ENCODE measurements around the gene MFRP. TPM values are rescaled to one million over a fixed set of nuclear protein-coding genes. Genes with fewer than 3 reads are reported as not detected.

MFRP gene
- total RNA-seq, 2 experiments from 2014 or later = not detected

DNA sequence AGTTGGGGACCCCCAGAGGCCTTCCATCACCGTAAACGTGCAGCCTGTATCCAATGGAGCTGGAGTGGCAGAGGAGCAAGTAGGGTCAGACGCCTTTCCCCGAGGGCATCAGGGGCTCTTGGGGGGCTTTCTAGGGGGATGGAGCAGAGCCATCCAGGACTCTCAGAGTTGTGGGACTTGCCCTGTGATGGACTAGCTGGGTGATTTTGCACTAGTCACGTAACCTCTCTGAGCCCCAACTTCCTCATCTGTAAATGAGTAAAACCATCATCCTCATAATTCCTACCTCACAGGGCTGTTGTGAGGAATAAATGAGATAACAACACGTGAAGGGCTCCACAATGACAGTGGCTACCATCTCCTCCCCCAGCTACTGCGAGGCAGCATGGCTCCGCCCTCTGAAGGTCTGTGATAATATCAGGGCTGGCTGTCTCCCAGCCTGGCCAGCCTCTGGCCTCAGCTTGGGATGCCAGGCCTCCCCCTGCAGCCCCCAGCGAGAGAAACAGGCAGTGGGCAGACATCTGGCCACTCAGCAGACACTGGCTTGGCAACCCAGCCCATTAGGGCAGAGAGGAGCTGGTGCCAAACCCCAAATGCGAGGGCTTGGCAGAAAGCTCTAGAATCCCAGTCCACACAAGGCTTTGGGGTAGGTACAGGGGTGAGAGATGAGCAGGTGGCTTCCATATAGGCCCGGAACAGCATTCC lies 28.3 kb upstream of the MFRP start:
- Mint-ChIP-seq H3K4me3 (no peak overlapping the region), H3K27me3 (peaks cover 20% of the 10 kb centered on the region), H3K4me1 (ENCODE audit: low read depth) (no peaks in the 10 kb centered on the region), H3K27ac (no peak overlapping the region), H3K36me3 (ENCODE audit: low read depth) (no peaks in the 10 kb centered on the region), H3K9me3 (no peaks in the 10 kb centered on the region)
- H3K4me1 ChIP-seq (ENCODE audit: insufficient read depth, low read length) = peaks cover 18% of the 10 kb centered on the region
- H3K4me3 ChIP-seq (ENCODE audit: low read length) = no peak overlapping the region
- TF ChIP-seq, protein P1, sequence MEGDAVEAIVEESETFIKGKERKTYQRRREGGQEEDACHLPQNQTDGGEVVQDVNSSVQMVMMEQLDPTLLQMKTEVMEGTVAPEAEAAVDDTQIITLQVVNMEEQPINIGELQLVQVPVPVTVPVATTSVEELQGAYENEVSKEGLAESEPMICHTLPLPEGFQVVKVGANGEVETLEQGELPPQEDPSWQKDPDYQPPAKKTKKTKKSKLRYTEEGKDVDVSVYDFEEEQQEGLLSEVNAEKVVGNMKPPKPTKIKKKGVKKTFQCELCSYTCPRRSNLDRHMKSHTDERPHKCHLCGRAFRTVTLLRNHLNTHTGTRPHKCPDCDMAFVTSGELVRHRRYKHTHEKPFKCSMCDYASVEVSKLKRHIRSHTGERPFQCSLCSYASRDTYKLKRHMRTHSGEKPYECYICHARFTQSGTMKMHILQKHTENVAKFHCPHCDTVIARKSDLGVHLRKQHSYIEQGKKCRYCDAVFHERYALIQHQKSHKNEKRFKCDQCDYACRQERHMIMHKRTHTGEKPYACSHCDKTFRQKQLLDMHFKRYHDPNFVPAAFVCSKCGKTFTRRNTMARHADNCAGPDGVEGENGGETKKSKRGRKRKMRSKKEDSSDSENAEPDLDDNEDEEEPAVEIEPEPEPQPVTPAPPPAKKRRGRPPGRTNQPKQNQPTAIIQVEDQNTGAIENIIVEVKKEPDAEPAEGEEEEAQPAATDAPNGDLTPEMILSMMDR (IDR thresholded peaks at IDR 0.05) = no peak
- no peak overlapping the region for H3K27ac ChIP-seq (ENCODE audit: low read depth in 1 of 2, low read length in 2 of 2)
- no peaks in the 10 kb centered on the region for H3K36me3 ChIP-seq (ENCODE audit: insufficient read depth, low read length)
- DNase-seq (no peak), ATAC-seq (ENCODE audit: poor library complexity) (no peak)
- H3K9me3 ChIP-seq (ENCODE audit: control insufficient read depth in 1 of 2, insufficient read depth in 1 of 2, low read length in 2 of 2) = no peaks in the 10 kb centered on the region
- intact Hi-C loops (cut with DNase I, micrococcal nuclease) = no loop called here
- POLR2A ChIA-PET = no interaction called here
- peaks cover 0 to 2% of the 10 kb centered on the region in 2 experiments for H3K27me3 ChIP-seq (ENCODE audit: control insufficient read depth in 1 of 2, insufficient read depth in 2 of 2, low read length in 2 of 2)
- CTCF ChIA-PET = interaction anchor here (0.8 to 7.6 kb wide), 3 partner anchors 10 to 18 kb away, joined by 3 to 66 read pairs (median 6); no protein-coding TSS in a partner anchor

DNA sequence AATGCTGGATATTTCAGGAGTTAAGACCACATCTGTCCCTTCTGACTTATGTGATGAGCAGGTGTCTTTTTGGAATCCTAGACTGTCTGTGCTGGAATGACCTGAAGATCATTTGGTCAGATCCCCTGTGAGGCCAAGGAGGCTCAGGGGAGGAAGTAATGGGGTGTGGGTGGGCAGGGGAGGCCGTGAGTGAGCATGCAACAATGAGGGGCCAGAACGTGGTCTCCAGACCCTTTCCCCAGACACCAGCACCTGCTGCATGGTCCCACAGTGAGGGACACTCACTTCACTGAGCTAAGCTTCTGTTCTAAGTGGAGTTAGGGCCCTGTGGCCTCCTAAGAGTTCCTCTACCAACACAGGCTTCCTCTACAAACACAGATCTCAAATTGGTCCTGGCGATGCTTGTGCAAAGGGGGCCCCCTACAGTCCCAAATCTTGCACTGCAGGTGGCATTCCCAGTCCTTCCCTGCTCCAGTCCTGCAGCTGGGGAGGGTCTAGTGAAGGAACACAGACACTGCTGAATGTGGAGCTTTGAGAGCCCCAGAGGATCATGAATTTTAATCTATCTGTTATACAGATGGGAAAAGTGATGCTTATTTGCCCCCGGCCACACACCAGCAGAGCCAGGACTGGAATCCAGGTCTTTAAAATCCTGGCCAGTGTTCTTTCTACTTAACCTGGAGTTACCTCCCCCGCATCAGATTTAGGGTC lies 27.6 kb upstream of the MFRP start:
- TF ChIP-seq, protein P1 (IDR thresholded peaks at IDR 0.05) = peak; percentile 63
- intact Hi-C loops (cut with DNase I, micrococcal nuclease) = no loop called here
- no peaks in the 10 kb centered on the region for H3K36me3 Mint-ChIP-seq (ENCODE audit: low read depth)

DNA sequence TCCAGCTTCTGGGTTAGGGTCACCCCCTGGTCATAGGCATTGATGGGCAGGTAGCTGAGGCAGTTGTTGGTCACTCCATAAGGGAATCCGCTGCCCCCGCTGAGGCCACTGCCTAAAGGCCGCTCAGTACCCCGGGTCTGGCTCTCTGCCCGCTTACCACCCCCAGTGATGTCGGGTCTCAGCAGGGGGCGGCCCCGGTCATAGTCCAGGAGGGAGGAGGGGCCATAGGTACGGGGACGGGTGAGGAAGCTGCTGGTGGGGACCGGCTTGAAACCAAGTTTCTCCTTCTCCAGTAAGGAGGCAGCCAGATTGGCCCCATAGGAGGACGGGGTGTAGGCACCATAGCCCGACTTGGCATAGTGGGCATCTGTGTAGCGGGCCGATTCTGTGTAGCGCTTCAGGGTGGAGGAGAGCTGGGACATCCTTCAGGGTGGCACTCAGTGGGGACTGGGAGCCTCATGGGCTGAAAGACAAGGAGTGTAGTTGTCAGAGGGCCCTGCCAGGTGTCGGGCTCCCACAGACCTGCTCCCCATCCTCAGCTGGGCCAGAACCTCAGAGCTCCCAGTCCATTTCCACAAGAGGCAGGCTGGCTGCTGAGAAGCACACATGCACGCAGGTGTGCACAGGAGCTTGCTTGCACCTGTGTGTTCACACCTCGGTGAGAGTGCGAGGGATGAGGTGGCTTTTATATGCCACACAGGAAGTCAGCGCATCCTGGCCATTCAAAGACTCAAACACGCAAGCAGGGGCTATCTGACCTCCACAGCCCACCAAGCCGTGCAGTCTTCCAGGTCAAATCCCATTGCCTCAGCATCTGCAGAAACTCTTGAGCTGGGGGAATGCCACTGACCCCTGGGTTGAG lies 26.8 kb upstream of the MFRP start:
- H3K4me1 ChIP-seq (ENCODE audit: insufficient read depth, low read length) = peaks cover 18% of the 10 kb centered on the region
- no peaks in the 10 kb centered on the region for H3K36me3 Mint-ChIP-seq (ENCODE audit: low read depth)
- H3K27ac Mint-ChIP-seq = no peak overlapping the region
- ATAC-seq (ENCODE audit: poor library complexity) (no peak), DNase-seq (peak in 1 of 14 experiments; percentile 32)
- H3K4me3 Mint-ChIP-seq = no peak overlapping the region
- CTCF ChIA-PET = interaction anchor here (0.7 to 7.6 kb wide), 3 partner anchors 9 to 35 kb away, joined by 4 to 66 read pairs (median 5); no protein-coding TSS in a partner anchor
- H3K9me3 Mint-ChIP-seq = no peaks in the 10 kb centered on the region
- H3K9me3 ChIP-seq (ENCODE audit: control insufficient read depth in 1 of 2, insufficient read depth in 1 of 2, low read length in 2 of 2) = no peaks in the 10 kb centered on the region
- H3K27me3 Mint-ChIP-seq = peaks cover 34% of the 10 kb centered on the region
- TF ChIP-seq, protein P1 (IDR thresholded peaks at IDR 0.05) = no peak
- intact Hi-C loops (cut with DNase I, micrococcal nuclease) = no loop called here
- H3K4me1 Mint-ChIP-seq (ENCODE audit: low read depth) = no peaks in the 10 kb centered on the region
- peaks cover 6 to 8% of the 10 kb centered on the region in 2 experiments for H3K27me3 ChIP-seq (ENCODE audit: control insufficient read depth in 1 of 2, insufficient read depth in 2 of 2, low read length in 2 of 2)
- H3K4me3 ChIP-seq (ENCODE audit: low read length) = no peak overlapping the region
- no peak overlapping the region for H3K27ac ChIP-seq (ENCODE audit: low read depth in 1 of 2, low read length in 2 of 2)
- POLR2A ChIA-PET = interaction anchor here (0.9 kb wide), 1 partner anchor 17 kb away, joined by 3 read pairs; no protein-coding TSS in a partner anchor
- H3K36me3 ChIP-seq (ENCODE audit: insufficient read depth, low read length) = no peaks in the 10 kb centered on the region

More for the DNA sequence above, 27.6 kb upstream of the MFRP start:
- CTCF ChIA-PET = interaction anchor here (0.7 to 7.6 kb wide), 4 partner anchors 8 to 36 kb away, joined by 4 to 66 read pairs (median 6); no protein-coding TSS in a partner anchor
- ATAC-seq (ENCODE audit: poor library complexity) (peak; percentile 51), DNase-seq (peak in 8 of 14 experiments; percentile 15 to 66 (median 38))
- H3K4me1 ChIP-seq (ENCODE audit: insufficient read depth, low read length) = peaks cover 18% of the 10 kb centered on the region
- no peaks in the 10 kb centered on the region for H3K9me3 Mint-ChIP-seq
- H3K27ac Mint-ChIP-seq = no peak overlapping the region
- no peak overlapping the region for H3K27ac ChIP-seq (ENCODE audit: low read depth in 1 of 2, low read length in 2 of 2)
- no peaks in the 10 kb centered on the region for H3K36me3 ChIP-seq (ENCODE audit: insufficient read depth, low read length)
- H3K27me3 ChIP-seq (ENCODE audit: control insufficient read depth in 1 of 2, insufficient read depth in 2 of 2, low read length in 2 of 2) = peaks cover 2 to 5% of the 10 kb centered on the region in 2 experiments
- POLR2A ChIA-PET = interaction anchor here (0.9 kb wide), 1 partner anchor 18 kb away, joined by 3 read pairs; no protein-coding TSS in a partner anchor
- no peak overlapping the region for H3K4me3 ChIP-seq (ENCODE audit: low read length)
- no peaks in the 10 kb centered on the region for H3K4me1 Mint-ChIP-seq (ENCODE audit: low read depth)
- H3K4me3 Mint-ChIP-seq = no peak overlapping the region
- peaks cover 27% of the 10 kb centered on the region for H3K27me3 Mint-ChIP-seq
- H3K9me3 ChIP-seq (ENCODE audit: control insufficient read depth in 1 of 2, insufficient read depth in 1 of 2, low read length in 2 of 2) = no peaks in the 10 kb centered on the region
